Trophoblast cell (in vitro differentiated cells and primary cell): ENCODE data around the gene RAD23B.

Experiments used
- DNase-seq, 2 donors: peaks; one replicate each; pipeline ENCODE4 v3.0.0-alpha.2; 2016
- H2AFZ ChIP-seq: 2 replicates; pipeline ENCODE4 v1.6.1; 2013; ENCODE audit warnings: low read length, moderate library complexity, mild to moderate bottlenecking; ENCODE audit not compliant: insufficient read depth, poor library complexity
- H2AK5ac ChIP-seq: 2 replicates; pipeline ENCODE4 v1.6.1; 2013; ENCODE audit warnings: mild to moderate bottlenecking, low read length
- H2BK120ac ChIP-seq: 2 replicates; pipeline ENCODE4 v1.6.1; 2013; ENCODE audit warnings: low read length, mild to moderate bottlenecking, moderate library complexity; ENCODE audit not compliant: insufficient read depth, poor library complexity
- H2BK12ac ChIP-seq: 2 replicates; pipeline ENCODE4 v1.6.1; 2013; ENCODE audit warnings: mild to moderate bottlenecking, low read length, moderate library complexity
- H2BK5ac ChIP-seq: 2 replicates; pipeline ENCODE4 v1.6.1; 2013; ENCODE audit warnings: low read length, low read depth, moderate library complexity, mild to moderate bottlenecking; ENCODE audit not compliant: poor library complexity
- H3K14ac ChIP-seq: 2 replicates; pipeline ENCODE4 v1.6.1; 2013; ENCODE audit warnings: mild to moderate bottlenecking, low read length
- H3K18ac ChIP-seq: 2 replicates; pipeline ENCODE4 v1.6.1; 2013; ENCODE audit warnings: mild to moderate bottlenecking, low read length
- H3K23ac ChIP-seq: 2 replicates; pipeline ENCODE4 v1.6.1; 2013; ENCODE audit warnings: low read length
- H3K27ac ChIP-seq: 2 replicates; pipeline ENCODE4 v1.5.1; 2013; ENCODE audit warnings: low read depth, mild to moderate bottlenecking, inconsistent platforms, low read length, moderate library complexity
- H3K27me3 ChIP-seq: 2 replicates; pipeline ENCODE4 v1.6.1; 2013; ENCODE audit warnings: inconsistent platforms, mild to moderate bottlenecking, low read length, moderate library complexity; ENCODE audit not compliant: insufficient read depth
- H3K36me3 ChIP-seq, 2 experiments: 1 replicate in 1 of 2; 2 replicates in 1 of 2; pipeline ENCODE4 v1.6.1; 2013; ENCODE audit warnings: low read length in 2 of 2, mild to moderate bottlenecking in 2 of 2, moderate library complexity in 1 of 2; ENCODE audit not compliant: insufficient read depth in 2 of 2, control insufficient read depth in 1 of 2
- H3K4ac ChIP-seq: 2 replicates; pipeline ENCODE4 v1.6.1; 2013; ENCODE audit warnings: low read depth, mild to moderate bottlenecking, low read length, moderate library complexity
- H3K4me1 ChIP-seq, 2 experiments: 1 replicate in 1 of 2; 2 replicates in 1 of 2; pipeline ENCODE4 v1.6.1; 2013; ENCODE audit warnings: low read length in 2 of 2, mild to moderate bottlenecking in 2 of 2, moderate library complexity in 1 of 2; ENCODE audit not compliant: insufficient read depth in 2 of 2, control insufficient read depth in 1 of 2
- H3K4me2 ChIP-seq: 2 replicates; pipeline ENCODE4 v1.6.1; 2013; ENCODE audit warnings: inconsistent platforms, mild to moderate bottlenecking, low read length, moderate library complexity
- H3K4me3 ChIP-seq: 2 replicates; pipeline ENCODE4 v1.5.1; 2013; ENCODE audit warnings: mild to moderate bottlenecking, low read depth, low read length, inconsistent platforms
- H3K79me1 ChIP-seq: one replicate; pipeline ENCODE4 v1.6.1; 2013; ENCODE audit warnings: low read length
- H3K79me2 ChIP-seq: 2 replicates; pipeline ENCODE4 v1.6.1; 2013; ENCODE audit warnings: low read length, mild to moderate bottlenecking; ENCODE audit not compliant: control insufficient read depth, insufficient read depth, poor library complexity
- H3K9ac ChIP-seq: 2 replicates; pipeline ENCODE4 v1.6.1; 2013; ENCODE audit warnings: mild to moderate bottlenecking, low read length
- H3K9me3 ChIP-seq: 2 replicates; pipeline ENCODE4 v1.6.1; 2013; ENCODE audit warnings: low read depth, mild to moderate bottlenecking, control low read depth, inconsistent platforms, low read length; ENCODE audit not compliant: insufficient read depth
- H4K12ac ChIP-seq: 2 replicates; pipeline ENCODE4 v1.6.1; 2013; ENCODE audit warnings: low read depth, mild to moderate bottlenecking, low read length, moderate library complexity
- H4K8ac ChIP-seq: 2 replicates; pipeline ENCODE4 v1.6.1; 2013; ENCODE audit warnings: low read depth, mild to moderate bottlenecking, low read length, moderate library complexity
- H4K91ac ChIP-seq: one replicate; pipeline ENCODE4 v1.6.1; 2013; ENCODE audit warnings: low read depth, mild to moderate bottlenecking, low read length, moderate library complexity
- WGBS: extraction: QIAGEN DNeasy Blood & Tissue Kit; methylation state at CpG from one replicate; pipeline ENCODE4 v1.1.7; 2013; ENCODE audit warnings: missing lambda C conversion rate; ENCODE audit not compliant: insufficient read length, insufficient coverage; ENCODE audit errors: extremely low coverage; 5-methylcytosine and 5-hydroxymethylcytosine counted together

RAD23B gene

DNA sequence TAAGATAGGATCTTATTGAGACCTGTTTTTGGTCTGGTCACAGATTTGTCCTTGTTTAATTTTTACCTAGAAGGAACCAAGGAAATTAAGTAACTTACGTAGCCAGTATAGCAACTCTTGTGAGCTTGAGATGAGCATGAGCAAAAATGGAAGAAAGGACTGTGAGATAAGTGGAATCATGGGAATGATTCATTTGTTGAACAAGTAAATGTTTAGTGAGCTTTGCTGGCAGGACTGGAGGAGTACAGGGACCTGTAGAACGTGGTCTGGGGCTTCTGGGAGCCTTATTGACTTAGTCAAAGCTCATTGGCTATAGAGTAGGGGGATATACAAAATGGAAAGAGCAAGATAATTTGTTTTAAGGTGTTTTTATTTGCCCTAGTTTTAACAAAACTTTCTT, 3.0 kb downstream of the RAD23B start:
- Histone ChIP-seq H4K12ac (no peak overlapping the region), H3K36me3 (no peaks in the 10 kb centered on the region), H3K9me3 (no peaks in the 10 kb centered on the region), H3K9ac (no peak overlapping the region), H3K4ac (peak overlapping the region; percentile 81), H2BK5ac (no peak overlapping the region), H4K8ac (no peak overlapping the region), H3K14ac (no peak overlapping the region), H4K91ac (no peak overlapping the region), H2BK12ac (no peak overlapping the region), H2AK5ac (no peak overlapping the region), H3K4me1 (peaks cover 9 to 15% of the 10 kb centered on the region in 2 experiments), H2BK120ac (no peak overlapping the region), H3K27ac (peak overlapping the region; percentile 50), H3K18ac (no peak overlapping the region), H3K79me1 (peaks cover 23% of the 10 kb centered on the region), H3K27me3 (no peaks in the 10 kb centered on the region), H3K4me2 (peak overlapping the region; percentile 55), H3K23ac (no peak overlapping the region), H2AFZ (no peak overlapping the region), H3K4me3 (no peak overlapping the region), H3K79me2 (peaks cover 30% of the 10 kb centered on the region)
- DNase-seq, result peak in 1 of 2 donors; percentile 49
- no CpG with 5 or more reads among the region's 2 CpGs for WGBS

DNA sequence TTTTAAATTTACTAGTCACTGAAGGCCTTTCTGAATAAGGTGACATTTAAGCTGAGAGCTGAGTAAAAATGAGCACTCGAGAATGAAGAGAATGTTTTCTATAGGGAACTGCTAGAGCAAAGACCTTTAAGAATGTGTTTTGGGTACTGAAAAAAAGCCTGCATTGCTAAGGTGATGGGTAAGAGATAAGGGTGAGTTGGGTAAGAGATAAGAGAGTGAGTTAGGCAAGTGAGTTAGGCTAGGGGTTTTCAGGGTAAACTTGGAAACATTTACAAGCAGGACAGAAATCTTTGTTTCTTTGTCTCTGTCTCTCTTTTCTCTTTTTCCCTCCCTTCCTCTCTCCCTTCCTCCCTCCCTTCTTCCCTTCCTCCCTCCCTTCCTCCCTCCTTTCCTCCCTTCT, 5.6 kb downstream of the RAD23B start:
- no peak overlapping the region for H3K14ac ChIP-seq
- H3K23ac ChIP-seq, result no peak overlapping the region
- no peaks in the 10 kb centered on the region for H3K9me3 ChIP-seq
- peaks cover 30% of the 10 kb centered on the region for H3K79me2 ChIP-seq
- H4K8ac ChIP-seq, result no peak overlapping the region
- H4K91ac ChIP-seq, result no peak overlapping the region
- H3K27ac ChIP-seq, result peak overlapping the region; percentile 76
- DNase-seq, result peak; percentile 30 to 88
- H2BK120ac ChIP-seq, result no peak overlapping the region
- H2BK5ac ChIP-seq, result no peak overlapping the region
- H4K12ac ChIP-seq, result no peak overlapping the region
- WGBS, result no CpG with 5 or more reads among the region's 1 CpG
- no peaks in the 10 kb centered on the region for H3K36me3 ChIP-seq
- H3K79me1 ChIP-seq, result peaks cover 11% of the 10 kb centered on the region
- H2AK5ac ChIP-seq, result no peak overlapping the region
- H3K4ac ChIP-seq, result peak overlapping the region; percentile 76
- no peak overlapping the region for H3K9ac ChIP-seq
- peaks cover 6 to 10% of the 10 kb centered on the region in 2 experiments for H3K4me1 ChIP-seq
- H3K4me2 ChIP-seq, result no peak overlapping the region
- no peak overlapping the region for H2AFZ ChIP-seq
- no peak overlapping the region for H3K4me3 ChIP-seq
- no peak overlapping the region for H2BK12ac ChIP-seq
- no peak overlapping the region for H3K18ac ChIP-seq
- H3K27me3 ChIP-seq, result no peaks in the 10 kb centered on the region

DNA sequence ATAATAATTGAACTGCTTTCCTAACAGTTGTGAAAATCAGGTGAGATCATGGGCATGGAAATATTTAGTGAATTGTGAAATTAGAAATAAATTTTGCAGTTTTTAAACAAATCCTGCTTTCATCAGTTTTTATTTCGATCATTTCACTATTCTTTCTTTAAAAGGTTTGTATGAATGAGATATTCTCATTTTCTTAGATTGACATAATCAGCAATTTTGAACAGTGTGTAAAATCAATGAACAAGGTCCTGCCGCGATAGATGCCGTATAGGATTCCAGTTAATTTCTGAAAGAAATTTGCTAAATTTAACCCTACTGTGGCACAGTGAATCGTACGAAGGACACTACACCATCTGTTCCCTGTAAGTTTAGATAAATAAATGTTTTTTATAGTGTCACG, 7.5 kb downstream of the RAD23B start:
- Histone ChIP-seq H3K27ac (no peak overlapping the region), H3K9ac (no peak overlapping the region), H3K79me1 (peaks cover 5% of the 10 kb centered on the region), H2BK120ac (no peak overlapping the region), H2AK5ac (no peak overlapping the region), H4K91ac (no peak overlapping the region), H2BK12ac (no peak overlapping the region), H3K9me3 (no peaks in the 10 kb centered on the region), H4K8ac (no peak overlapping the region), H3K4me1 (peaks cover 6 to 10% of the 10 kb centered on the region in 2 experiments), H3K23ac (no peak overlapping the region), H3K4me3 (no peak overlapping the region), H3K36me3 (no peaks in the 10 kb centered on the region), H3K4ac (no peak overlapping the region), H2BK5ac (no peak overlapping the region), H3K18ac (no peak overlapping the region), H3K4me2 (no peak overlapping the region), H3K14ac (no peak overlapping the region), H2AFZ (no peak overlapping the region), H3K79me2 (peaks cover 28% of the 10 kb centered on the region), H3K27me3 (no peaks in the 10 kb centered on the region), H4K12ac (no peak overlapping the region)
- WGBS, result no CpG with 5 or more reads among the region's 7 CpGs
- DNase-seq, result no peak

DNA sequence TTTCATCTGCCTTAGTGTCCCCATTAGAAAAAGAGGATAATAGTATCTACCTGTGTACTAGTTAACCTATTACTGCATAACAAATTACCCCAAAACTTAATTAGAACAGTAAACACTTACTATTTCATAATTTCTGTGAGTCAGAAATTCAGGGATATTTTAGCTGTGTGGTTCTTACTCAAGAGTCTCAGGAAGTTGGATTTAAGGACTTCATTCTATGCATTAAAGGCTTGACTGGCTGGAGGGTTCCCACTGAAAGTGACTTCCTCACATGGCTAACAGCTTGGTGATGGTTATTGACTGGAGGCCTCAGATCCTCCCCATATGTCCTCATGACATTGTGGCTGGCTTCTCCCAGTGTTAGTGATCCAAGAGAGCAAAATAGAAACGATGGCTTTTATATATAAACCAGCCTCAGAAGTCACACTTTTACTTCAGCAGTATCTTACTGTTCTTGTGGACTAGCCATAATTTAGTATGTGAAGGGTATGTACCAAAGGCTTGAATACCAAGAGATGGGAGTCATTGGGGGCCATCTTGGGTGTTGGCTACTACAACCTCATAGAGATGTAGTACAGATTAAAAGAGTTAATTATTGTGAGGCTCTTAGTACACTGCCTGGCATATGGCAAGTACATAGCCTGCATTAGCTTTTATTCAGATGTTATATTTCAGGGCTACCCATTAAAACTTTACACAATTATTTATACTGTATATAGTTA, 9.9 kb downstream of the RAD23B start:
- Histone ChIP-seq H3K23ac (no peak overlapping the region), H3K27me3 (no peaks in the 10 kb centered on the region), H3K9me3 (no peaks in the 10 kb centered on the region), H3K27ac (no peak overlapping the region), H3K4ac (peak overlapping the region; percentile 100), H3K79me1 (peaks cover 5% of the 10 kb centered on the region), H3K18ac (no peak overlapping the region), H3K79me2 (peaks cover 34% of the 10 kb centered on the region), H3K36me3 (peaks cover 0 to 2% of the 10 kb centered on the region in 2 experiments), H3K14ac (no peak overlapping the region), H4K12ac (no peak overlapping the region), H2AK5ac (no peak overlapping the region), H3K4me3 (no peak overlapping the region), H4K8ac (no peak overlapping the region), H2BK120ac (no peak overlapping the region), H4K91ac (no peak overlapping the region), H2BK12ac (no peak overlapping the region), H3K4me1 (peaks cover 6 to 10% of the 10 kb centered on the region in 2 experiments), H2BK5ac (no peak overlapping the region), H2AFZ (no peak overlapping the region), H3K4me2 (no peak overlapping the region), H3K9ac (no peak overlapping the region)
- WGBS, result no CpG with 5 or more reads among the region's 1 CpG
- DNase-seq, result peak in 1 of 2 donors; percentile 19
